CD4-positive, alpha-beta T cell treated with Interferon alpha-2 for 1 hour (primary cell): ENCODE data around the gene ARHGEF40.

Source experiments
- DNase-seq, 2 donors: peaks; one replicate each; pipeline ENCODE4 v3.0.0-alpha.2; 2020 to 2022

The ARHGEF40 gene

DNA sequence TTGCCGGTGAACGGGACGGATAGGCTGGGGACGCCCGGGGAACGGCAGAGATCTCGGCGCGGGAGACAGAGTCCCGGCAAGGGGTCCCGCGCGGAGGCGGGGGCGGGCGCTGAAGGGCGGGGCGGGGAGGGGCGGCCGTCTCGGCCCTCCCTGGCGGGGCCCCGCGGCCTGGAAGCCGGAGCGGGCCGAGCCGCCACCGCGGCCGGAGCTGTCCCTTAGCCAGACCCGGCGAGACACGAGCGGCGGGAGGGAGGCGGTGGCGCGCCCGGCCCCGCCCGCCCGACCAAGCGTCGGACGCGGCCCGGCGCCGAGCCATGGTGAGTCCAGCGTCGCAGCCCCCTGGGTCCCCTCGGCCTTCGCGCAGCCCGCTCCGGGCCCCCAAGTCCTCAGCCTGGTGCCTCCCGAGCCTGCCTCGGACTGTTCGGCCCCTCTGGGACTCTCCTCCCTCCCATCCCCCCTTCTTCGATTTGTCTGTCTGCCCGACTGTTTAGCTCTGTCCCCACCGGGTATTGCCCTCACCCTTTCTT lies at the start of gene ARHGEF40:
TSS of gene ARHGEF40 (plus strand) at position 222 of the 527 bp plus-strand sequence. CDS start at position 315, 93 bp downstream.
- peak in 1 of 2 donors; percentile 45 for DNase-seq

DNA sequence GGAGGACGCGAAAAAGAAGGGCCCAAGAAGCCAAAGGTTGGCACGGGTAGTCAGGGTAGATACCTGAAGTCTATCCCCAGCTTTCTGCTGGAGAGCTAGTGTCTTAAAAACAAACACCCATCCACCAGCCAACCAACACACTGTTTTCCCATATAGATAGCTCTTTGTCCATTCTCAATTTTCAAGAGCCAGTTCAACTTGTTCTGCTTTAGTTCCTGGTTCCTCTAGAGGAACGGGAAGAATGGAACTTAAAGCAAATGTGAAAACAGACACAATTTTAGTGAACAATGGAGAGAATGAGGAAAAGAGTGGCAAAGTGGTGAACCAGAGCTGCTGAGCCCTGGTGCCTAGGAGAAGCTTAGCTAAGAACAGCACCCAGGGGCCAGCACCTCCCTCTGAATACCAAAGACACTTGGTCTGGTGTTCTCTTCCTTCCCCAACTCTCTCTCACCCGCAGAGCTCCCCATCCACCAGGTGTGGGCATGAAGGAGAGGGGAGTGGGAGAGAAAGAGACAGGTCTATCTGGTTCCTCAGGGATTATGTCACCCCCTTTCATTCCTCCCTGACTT lies 49.0 kb upstream of the ARHGEF40 start:
- DNase-seq: no peak

DNA sequence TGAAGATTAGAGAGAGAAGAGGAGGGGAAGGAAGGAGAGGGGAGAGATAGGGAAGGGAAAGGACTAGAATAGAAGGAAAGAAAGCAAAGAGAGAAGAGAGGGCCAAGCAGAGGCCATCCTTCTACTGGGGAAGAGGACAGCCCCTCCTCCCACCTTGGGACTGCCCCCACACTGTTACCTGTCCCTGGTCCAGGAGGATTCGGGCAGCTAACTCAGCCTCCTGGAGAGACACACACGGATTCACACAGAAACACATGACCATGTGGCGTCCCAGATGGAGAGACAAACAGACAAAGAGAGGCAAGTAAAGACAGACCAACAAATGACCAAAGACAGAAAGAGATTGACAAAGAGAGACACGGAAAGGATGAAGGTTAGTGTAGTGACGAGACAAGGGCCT lies 47.4 kb upstream of the ARHGEF40 start:
- no peak for DNase-seq

DNA sequence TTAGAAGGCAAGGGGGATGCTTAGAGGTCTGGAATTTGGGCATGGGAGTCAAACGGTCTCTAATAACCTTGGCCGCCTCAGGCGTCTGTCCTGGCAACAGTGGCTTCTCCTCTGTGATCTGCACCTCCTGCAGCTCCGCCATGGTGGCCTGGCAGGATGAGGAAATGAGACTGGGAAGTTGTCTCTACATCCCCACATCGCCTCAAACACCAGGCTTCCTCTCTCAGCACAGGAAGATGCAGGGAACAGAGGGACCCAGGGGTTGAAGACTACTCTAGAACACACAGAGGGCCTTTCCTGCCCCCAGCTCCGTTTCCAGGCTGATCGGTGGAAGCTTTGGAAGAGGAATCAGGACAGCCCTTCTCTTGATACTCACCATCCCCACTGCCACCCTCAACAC lies 46.9 kb upstream of the ARHGEF40 start:
- no peak for DNase-seq

DNA sequence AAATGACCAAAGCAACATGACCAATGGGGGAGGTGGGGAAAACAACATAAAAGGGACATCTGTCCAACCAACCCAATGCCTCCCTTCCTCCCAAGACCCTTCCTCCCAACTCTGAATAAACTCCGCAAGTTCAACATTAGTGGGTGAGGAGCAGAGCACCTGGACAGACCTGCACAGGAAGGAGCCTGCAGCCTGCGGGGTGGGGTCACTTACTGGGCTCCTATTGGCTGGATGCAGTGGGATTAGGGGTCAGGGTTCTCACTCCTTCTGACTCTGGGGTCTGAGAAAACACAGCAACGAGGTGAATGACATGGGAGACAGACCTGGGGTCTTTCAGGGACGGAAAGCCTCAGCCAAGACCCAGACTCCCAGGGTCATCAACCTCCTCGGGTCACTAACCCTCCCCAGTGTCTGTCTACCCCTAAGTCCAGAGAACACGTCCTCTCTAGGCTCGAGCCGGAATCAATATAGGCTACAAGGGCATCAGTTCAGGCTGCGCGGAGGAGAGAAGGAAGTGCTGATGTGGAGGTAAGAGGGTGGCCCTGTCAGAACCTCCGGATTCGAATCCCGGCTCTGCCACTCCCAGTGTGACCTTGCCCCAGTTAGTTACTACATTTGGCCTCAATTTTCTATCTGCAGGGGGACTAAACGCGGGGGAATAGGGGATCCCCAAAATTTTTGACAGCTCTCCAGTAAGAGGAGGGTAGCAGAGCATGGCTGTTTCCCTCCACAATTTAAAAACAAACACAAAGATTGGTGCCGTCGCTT lies 46.1 kb upstream of the ARHGEF40 start:
- DNase-seq: peak in 1 of 2 donors; percentile 27

DNA sequence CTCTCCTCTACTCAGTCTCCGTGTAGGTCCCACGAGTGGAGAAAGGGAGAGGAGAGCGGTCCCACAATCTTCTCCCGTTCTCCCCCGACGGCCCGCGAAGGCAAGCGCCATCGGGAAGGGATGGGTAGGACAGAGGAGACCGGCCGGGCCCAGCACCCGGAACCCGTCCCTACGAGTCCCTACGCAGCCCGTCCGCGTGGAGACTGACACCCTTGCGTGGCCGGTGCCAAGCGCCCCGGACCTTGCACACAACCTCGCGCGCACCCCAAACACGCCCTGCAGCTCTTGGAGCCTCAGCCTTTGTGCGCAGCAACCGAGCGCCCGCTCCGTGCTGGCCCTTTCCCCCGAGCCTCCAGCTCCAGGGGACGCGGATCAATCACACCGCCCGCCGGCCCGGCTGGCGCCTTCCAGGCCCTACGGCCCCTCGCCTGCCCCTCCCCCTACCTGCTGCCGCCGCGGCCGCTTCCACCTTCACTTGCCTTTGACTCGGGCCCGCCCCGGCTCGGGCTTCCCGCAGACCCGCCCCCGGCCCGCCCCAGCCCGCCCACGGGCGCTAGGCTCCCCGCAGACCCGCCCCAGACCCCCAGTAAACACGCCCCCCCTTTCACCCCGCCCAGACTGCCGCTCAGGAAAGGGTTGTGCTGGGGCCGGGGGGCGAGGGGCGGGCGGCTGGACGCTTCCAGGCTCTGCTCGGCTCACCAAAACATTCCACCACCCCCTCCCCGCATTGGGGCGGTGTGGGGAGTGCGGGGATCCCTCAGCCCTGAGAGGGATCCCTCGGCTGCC lies 45.3 kb upstream of the ARHGEF40 start, which contains the start of gene NDRG2:
TSS of gene NDRG2 (minus strand) at position 477 of the 786 bp plus-strand sequence. CDS start 1,746 bp downstream, outside the sequence.
- peak; percentile 78 to 86 for DNase-seq

DNA sequence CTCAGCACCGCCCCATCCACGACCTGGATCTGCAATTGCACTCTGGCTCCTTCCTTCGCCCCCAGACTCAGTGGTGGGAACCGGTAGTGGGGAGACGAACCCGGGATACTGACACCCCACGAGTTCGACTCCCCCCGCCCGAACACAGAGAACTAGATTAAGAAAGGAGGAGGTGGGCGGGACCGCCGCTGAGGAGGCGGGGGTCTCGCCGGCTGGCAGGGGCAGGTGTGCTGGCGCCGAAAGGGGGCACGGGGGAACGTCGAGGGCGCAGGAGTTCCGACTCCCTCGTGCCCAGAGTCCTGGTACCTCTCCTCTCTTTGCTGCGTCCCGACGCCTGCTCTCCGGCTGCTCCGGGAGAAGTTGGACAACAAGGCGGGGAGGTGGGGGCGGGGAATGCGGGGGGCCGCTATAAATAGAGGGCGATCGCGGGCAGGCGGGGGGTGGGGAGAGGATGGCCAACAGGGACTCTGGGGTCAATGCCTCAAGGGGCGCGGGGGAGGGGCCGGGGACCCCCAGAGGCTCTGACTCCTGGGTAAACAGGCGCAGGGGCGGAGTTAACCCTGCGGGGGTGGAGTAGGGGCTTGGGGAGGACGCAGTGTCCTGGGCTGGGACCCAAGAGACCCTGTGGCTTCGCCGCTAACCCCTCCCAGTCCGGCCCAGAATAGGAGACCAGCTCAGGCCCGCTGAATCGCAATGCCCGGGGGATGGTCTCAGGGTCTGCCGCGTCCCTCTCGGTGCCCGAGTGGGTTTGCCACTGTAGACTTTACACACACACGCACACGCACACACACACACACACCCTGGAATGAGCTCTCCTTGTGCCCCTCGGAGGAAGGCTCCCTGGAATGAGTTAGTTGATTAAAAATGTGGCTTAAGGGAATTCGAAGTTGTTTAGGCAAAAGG lies 44.5 kb upstream of the ARHGEF40 start:
- no peak for DNase-seq

DNA sequence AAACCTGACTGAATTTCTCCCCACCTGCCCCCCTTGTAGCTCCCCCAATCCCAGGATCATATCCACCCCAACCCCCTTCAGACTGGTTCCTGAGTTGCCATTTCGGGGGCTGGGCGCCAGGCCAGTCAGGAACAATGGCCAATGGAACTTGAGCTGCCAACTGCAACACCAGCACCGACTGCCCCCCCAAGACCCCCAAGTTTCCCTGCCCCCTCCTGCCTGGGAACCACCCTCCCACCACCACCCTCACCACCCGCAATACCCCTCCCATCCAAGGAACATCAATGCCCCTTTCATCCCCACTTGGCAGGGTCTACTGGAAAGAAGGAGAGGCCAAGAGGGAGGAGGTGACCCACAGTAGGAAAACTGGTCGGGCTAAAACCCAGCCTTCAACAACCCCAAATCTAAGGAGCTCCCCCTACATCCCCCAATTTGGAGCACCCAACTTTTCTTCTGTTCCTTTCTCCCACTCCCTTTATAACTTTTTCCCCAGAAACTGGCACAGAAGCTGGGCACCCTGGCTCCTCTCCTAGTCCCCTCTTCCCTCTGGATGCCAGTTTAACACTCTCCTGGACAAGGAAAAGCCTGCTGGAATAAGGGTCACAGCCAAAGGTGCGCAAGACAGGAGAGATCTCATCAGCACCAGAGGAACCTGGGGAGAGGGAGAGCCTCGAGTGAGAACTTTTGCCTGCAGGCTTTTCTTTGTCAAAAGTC lies 43.7 kb upstream of the ARHGEF40 start:
- no peak for DNase-seq

DNA sequence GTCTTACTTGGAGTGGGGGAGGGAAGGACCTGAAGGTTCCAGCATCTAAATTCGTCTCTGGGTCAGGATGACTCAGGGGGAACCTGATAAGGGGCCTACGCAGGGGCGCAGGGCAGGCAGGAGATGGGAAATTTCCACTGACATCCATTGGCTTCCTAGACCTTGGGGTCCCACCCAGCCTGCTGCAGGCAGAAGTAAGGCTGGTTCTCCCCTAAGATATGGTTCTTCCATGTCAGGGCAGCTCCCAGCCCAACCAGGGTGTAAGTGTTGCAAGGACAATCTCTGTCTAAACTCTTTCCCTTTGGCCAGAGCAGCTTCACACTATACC lies 43.2 kb upstream of the ARHGEF40 start:
- no peak for DNase-seq

DNA sequence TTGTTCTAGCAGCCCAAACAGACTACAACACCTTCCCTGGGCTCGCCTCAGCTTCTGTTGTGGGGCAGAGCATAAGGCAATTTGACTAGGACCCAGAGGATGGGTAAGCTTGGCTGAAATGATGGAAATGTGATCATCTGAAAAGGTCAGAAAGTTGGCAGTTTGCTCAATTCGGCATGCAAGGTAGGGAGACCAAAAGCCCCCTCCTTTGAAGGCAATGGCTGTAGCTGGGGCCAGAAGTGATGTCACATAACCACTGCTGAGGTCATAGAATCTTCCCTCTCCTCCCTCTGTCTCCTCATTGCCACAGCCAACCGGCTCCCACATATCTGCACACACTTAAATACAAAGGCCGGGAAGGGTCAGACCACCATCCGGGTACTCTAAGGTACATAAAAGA lies 40.2 kb upstream of the ARHGEF40 start, which contains the start of gene TPPP2:
TSS of gene TPPP2 (plus strand) at position 301 of the 400 bp plus-strand sequence. CDS start 365 bp downstream, outside the sequence.
- DNase-seq: no peak

DNA sequence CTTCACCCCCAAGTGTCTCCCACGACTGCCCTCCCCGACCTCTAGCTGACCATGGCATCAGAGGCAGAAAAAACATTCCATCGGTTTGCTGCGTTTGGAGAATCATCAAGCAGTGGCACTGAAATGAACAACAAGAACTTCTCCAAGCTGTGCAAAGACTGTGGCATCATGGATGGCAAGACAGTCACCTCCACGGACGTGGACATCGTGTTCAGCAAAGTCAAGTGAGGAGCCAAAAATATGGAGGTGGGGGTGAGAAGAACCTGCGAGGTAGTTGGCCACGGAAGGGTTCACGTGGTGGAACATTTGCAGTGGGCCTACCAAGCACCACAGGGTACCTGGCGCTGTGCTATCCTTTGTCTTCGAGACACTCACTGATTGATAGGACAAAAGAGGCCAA lies 39.6 kb upstream of the ARHGEF40 start:
- no peak for DNase-seq

DNA sequence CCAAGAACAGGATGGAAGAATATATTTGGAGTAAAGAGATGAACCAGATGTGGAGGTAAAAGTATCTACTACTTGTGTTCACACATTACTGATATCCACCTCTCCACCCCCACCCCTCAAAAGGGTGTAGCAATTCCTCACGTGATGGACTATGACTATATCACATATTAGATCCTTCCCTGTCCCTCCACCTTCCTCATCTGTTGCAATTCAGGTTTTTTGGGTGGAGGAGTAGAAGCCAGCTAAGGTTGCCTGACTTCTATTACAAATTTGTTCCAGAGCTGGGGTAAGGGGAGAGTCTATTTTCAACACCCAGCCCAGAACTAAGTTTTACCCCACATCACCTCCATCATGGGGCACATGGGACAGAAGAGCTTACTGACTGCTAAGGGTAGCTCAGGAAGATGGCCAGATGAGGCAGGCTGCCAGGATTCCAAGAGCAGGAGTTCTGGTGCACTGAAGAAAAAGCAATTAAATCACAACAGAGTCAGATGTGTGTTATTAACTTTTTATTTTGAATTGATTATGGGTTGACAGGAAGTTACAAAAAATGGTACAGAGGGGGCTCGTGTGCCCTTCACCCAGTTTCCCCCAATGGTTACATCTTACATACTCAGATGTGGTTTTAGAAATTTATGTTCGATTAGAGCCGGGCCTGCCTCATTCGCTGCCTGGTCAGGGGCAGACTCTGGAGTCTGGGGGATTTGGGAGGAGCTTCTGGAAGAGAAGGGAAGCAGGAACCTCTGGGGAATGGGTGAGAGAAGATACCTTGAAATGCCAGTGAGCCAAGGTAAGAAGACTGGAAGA lies 37.6 kb upstream of the ARHGEF40 start:
- no peak for DNase-seq

DNA sequence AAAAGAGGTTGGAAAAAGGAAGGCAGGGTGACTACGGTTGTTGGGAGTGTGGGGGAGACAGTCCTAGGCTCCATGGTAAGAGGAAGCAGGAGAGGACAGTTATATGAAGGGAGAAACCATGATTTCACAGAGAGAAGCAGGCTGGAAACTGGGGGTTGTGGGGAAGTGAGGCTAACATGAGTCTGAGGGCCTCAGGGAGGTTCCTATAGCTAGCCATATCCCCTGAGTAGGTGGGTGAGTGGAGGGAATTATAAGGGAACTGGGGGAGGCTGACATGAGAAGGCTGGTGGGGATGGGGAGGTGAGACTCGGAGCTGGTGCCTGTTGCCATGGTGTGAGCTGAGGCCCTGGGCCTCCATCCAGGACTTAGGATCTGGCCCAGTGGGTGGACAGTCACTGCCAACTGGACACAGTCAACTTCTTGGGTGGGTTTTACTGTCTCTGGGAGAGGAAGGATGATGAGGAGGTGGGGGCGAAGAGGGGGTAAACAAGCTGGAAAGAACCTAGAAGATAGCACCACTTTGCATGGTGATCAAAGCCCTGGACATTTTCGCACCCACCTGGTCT lies 36.9 kb upstream of the ARHGEF40 start:
- DNase-seq: no peak

DNA sequence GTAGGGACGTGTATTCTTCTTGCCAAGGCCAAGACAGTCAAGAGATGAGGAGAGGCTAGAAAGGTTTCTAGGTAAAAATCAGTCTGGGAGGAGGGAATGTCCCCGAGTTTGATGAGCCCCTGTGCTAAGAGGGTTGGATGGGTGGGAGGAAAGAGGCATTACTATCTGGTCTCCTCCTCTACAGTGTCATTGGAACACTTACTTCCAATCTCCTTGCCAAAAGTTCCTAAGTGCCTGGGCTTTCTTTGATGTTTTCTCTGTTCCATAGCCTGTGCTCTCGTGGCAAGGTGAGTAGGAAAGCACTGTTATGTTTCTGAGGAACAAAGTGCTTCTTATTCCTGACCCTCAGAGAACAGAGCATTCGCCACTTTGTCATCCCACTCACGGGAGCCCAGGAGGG lies 35.4 kb upstream of the ARHGEF40 start, which contains the start of gene RNASE13:
TSS of gene RNASE13 (minus strand) at position 101 of the 400 bp plus-strand sequence. CDS start 519 bp downstream, outside the sequence.
- DNase-seq: no peak

DNA sequence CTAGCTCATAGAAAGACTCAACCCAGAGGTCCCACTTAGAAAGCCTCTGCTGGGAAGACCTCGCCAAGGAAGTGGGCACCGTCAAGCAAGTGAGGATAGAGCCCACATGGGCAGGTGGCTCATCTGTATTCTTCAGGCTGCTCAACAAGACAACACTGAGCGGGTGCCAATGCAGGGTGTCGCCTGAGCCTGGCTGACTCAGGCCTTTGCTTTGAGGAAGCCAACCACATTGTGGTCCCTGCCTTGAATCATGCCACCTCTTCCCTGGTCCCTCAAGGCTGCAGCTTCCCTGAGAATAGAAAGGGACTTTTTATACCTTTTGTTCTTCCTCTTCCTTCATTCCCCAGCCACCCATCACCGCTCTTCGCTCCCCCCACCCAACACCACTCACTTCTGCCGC lies 33.4 kb upstream of the ARHGEF40 start:
- no peak for DNase-seq

DNA sequence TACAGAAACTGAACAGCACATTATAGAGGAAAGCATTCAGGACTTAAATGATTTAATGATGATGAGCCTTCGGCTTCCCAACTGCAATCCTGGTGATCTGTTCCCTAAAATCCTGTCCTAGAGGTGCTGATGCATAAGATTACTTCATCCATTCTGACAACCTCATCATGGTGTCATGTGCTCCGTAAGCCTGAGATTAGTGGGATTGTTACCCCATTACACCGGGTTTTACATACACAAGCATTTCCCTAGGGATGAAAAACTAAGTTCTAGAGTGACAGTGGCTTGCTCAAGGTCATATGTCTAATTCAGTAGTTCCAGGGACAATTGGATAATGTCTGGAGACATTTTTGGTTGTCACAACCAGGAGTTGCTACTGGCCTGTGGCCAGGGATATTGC lies 32.9 kb upstream of the ARHGEF40 start:
- DNase-seq: no peak

DNA sequence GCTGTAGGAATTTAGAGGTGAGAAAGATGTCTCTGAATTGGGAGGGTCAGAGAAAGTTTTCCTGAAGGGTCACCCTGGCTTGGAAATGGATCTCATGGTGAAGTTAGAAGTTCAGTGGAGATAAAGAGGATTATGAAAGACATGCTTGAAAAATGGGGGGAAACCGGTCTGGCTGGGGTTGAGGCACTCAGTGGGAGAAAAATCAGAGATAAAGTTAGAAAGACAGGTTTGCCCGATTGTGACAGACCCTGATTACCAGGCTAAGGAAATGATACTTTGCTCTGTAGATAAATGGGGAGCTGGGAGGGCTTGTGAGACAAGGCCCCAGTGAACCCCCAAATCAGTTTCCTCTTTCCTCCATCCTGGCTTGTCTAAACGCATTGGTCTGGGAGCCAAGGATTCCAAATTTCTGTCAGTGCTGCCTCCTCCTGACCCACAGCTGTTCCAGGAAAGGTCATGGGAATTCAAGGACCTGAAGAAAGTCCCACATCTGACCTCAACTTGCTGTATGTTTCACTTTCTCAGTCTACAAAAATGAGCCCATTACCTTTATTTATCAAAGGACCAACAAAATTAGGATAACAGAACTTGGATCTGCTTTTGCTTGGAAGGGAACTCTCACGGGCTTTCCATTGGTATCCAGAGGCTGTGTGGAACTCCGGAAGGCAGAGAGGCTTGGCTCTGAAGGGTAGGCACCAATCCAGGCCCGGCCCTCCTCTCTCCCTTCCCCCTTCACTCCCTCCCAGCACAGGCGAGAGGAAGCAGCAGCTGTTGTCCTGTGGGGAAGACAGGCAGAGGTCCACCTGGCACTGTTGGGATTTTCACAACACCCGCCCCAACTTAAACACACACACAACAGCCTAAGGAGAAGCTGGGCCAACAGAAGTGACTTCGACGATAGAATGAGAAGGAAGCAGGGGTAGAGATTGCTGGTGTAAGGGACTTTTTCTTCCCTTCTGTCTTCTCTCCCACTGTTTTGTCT lies 31.4 kb upstream of the ARHGEF40 start:
- DNase-seq: no peak

DNA sequence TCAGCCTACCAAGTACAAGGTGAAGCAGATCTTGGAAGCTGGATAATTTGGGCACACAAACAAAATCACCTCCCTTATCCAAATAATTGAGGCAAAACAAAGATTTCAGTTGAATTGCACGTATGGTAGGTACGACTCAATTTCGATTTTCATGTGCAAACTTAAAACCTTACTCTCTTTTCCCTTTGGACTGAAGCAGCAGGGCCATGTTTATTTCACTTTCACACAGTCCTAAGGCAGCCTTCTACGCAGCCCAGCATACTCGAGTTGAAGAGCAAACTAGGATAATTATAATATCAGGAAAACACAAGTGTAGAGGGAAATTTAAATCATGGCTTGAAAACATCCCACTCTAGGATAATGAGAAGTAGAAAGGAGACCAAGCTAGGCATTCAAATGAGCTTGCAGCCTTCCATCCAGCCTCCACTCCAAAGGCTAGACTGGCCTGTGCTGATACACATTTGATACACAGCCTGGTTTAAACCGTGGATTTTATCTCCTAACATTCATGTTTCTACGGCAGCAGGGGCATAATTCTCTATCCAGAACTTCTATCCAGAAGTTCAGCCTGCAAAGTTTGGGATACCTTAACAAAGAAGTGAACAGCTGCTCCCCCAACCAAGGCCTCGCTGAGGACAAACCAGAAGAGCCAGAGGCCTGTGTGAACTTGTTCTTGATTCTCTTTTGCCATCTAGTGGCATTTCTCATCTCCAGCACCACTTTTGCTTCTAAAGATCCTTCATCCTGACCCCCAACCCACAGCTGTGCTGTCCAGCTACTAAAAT lies 30.3 kb upstream of the ARHGEF40 start:
- DNase-seq: peak in 1 of 2 donors; percentile 64
